Neural progenitor cell (in vitro differentiated cells): ENCODE measurements around the gene DDAH1.

Experiments used
- EZH2 ChIP-seq: fragments of 200-600 bp; sonication (generic); IDR thresholded peaks from 2 replicates; pipeline ENCODE4 v1.6.1; 2017; ENCODE audit warnings: antibody characterized with exemption, mild to moderate bottlenecking, moderate library complexity
- EZH2phosphoT487 ChIP-seq: fragments of 200-600 bp; sonication (generic); IDR thresholded peaks from 2 replicates; pipeline ENCODE4 v1.6.1; 2017; ENCODE audit warnings: antibody characterized with exemption
- TF ChIP-seq, protein P1 (sequence below): fragments of 200-600 bp; sonication (generic); IDR thresholded peaks from 2 replicates; pipeline ENCODE4 v1.5.1; 2017; ENCODE audit warnings: antibody characterized with exemption, mild to moderate bottlenecking

- TF ChIP-seq, protein P1, sequence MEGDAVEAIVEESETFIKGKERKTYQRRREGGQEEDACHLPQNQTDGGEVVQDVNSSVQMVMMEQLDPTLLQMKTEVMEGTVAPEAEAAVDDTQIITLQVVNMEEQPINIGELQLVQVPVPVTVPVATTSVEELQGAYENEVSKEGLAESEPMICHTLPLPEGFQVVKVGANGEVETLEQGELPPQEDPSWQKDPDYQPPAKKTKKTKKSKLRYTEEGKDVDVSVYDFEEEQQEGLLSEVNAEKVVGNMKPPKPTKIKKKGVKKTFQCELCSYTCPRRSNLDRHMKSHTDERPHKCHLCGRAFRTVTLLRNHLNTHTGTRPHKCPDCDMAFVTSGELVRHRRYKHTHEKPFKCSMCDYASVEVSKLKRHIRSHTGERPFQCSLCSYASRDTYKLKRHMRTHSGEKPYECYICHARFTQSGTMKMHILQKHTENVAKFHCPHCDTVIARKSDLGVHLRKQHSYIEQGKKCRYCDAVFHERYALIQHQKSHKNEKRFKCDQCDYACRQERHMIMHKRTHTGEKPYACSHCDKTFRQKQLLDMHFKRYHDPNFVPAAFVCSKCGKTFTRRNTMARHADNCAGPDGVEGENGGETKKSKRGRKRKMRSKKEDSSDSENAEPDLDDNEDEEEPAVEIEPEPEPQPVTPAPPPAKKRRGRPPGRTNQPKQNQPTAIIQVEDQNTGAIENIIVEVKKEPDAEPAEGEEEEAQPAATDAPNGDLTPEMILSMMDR, result no peak
- TF ChIP-seq EZH2, result no peak
- TF ChIP-seq EZH2phosphoT487, result no peak
These were observed 15.6 kb downstream of the DDAH1 start for GRCh38 chr1:85449356-85449755.
